Common myeloid progenitor, CD34-positive (primary cell): ENCODE data around the gene SNX9.
A peak's percentile ranks its signal among the peaks of the same experiment; 100 is the strongest.

Experiments
- CTCF ChIA-PET: fragments of 350-600 bp; sonication (Branson Sonifier 250); formaldehyde crosslinking; loops from one replicate; lab custom pipeline; 2021; ENCODE audit warnings: antibody characterized with exemption; lab: Charles Lee
- POLR2A ChIA-PET: fragments of 350-600 bp; sonication (Branson Sonifier 250); formaldehyde crosslinking; loops from one replicate; lab custom pipeline; 2021; ENCODE audit warnings: antibody characterized with exemption; lab: Charles Lee
- DNase-seq, 3 donors: peaks; one replicate each; pipeline versions ENCODE4 v3.0.0 to v3.0.0-alpha.2; 2013
- H3K27ac ChIP-seq, 2 experiments: 1 replicate in 1 of 2; 2 replicates in 1 of 2; pipeline ENCODE4 v1.7.0; 2013; ENCODE audit warnings: inconsistent platforms in 2 of 2, low read length in 2 of 2, mild to moderate bottlenecking in 2 of 2, low read depth in 1 of 2, moderate library complexity in 1 of 2; ENCODE audit not compliant: severe bottlenecking in 2 of 2, insufficient read depth in 1 of 2, poor library complexity in 1 of 2
- H3K27me3 ChIP-seq, 5 experiments: replicated peaks in 2 of 5; 1 replicate in 3 of 5; 2 replicates in 2 of 5; pipeline versions ENCODE4 v1.6.1 to v1.7.0; 2013; ENCODE audit warnings: low read length in 4 of 5, mild to moderate bottlenecking in 2 of 5, moderate library complexity in 2 of 5, inconsistent platforms in 1 of 5; ENCODE audit not compliant: insufficient read depth in 5 of 5, control insufficient read depth in 4 of 5
- H3K36me3 ChIP-seq, 4 experiments: 1 replicate in 2 of 4; 2 replicates in 2 of 4; pipeline versions ENCODE4 v1.6.1 to v1.7.0; 2013; ENCODE audit warnings: low read length in 3 of 4, control low read depth in 1 of 4, mild to moderate bottlenecking in 1 of 4; ENCODE audit not compliant: control insufficient read depth in 4 of 4, insufficient read depth in 4 of 4
- H3K4me1 ChIP-seq, 4 experiments: 1 replicate in 3 of 4; 2 replicates in 1 of 4; pipeline versions ENCODE4 v1.6.1 to v1.7.1; 2013; ENCODE audit warnings: low read length in 3 of 4, mild to moderate bottlenecking in 3 of 4, control low read depth in 1 of 4, inconsistent platforms in 1 of 4, moderate library complexity in 1 of 4; ENCODE audit not compliant: control insufficient read depth in 4 of 4, insufficient read depth in 4 of 4; ENCODE audit errors: control extremely low read depth in 1 of 4
- H3K4me3 ChIP-seq, 7 experiments: 1 replicate in 4 of 7; 2 replicates in 3 of 7; pipeline versions ENCODE4 v1.5.1 to v1.7.0; 2013; ENCODE audit warnings: mild to moderate bottlenecking in 7 of 7, low read length in 6 of 7, moderate library complexity in 6 of 7, inconsistent platforms in 2 of 7, low read depth in 2 of 7, control low read depth in 1 of 7; ENCODE audit not compliant: insufficient read depth in 4 of 7, control insufficient read depth in 1 of 7; ENCODE audit errors: extremely low read depth in 1 of 7
- H3K9me3 ChIP-seq, 5 experiments: 1 replicate in 4 of 5; 2 replicates in 1 of 5; pipeline versions ENCODE4 v1.6.1 to v1.7.1; 2013; ENCODE audit warnings: low read length in 4 of 5, mild to moderate bottlenecking in 2 of 5, inconsistent platforms in 1 of 5, low read depth in 1 of 5, moderate library complexity in 1 of 5; ENCODE audit not compliant: control insufficient read depth in 4 of 5, insufficient read depth in 2 of 5; ENCODE audit errors: control extremely low read depth in 1 of 5
- WGBS: methylation state at CpG from one replicate; pipeline ENCODE4 v1.1.5; 2013; ENCODE audit not compliant: insufficient coverage; 5-methylcytosine and 5-hydroxymethylcytosine counted together

Gene SNX9

DNA sequence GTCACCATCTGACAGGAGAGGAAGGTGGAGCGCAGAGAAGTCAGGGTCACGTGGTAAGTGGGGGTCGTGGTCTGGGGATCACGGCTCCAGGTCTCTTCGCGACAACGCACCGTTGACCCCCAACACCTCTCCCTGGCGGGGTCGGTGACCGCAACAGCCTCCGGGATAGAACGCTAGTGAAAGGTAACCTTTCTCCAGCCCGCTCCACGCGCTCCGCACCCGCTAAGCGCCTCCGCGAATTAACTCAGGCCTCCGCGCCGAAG lies 158.0 kb downstream of the SNX9 start:
- no peaks in the 10 kb centered on the region for H3K36me3 ChIP-seq
- DNase-seq = no peak
- no peaks in the 10 kb centered on the region for H3K9me3 ChIP-seq
- H3K27me3 ChIP-seq = peaks cover 0 to 3% (median 0%) of the 10 kb centered on the region in 5 experiments
- peak overlapping the region; percentile 60 to 86 (median 75) for H3K4me3 ChIP-seq
- ChIA-PET POLR2A (interaction anchor here (2.3 kb wide), 1 partner anchor 45 kb away, joined by 10 read pairs; no protein-coding TSS in a partner anchor), CTCF (interaction anchor here (0.9 to 1.5 kb wide), 4 partner anchors 9 to 23 kb away, joined by 3 to 7 read pairs (median 4); no protein-coding TSS in a partner anchor)
- WGBS = 0% methylated on average over 24 of the region's 24 CpGs
- H3K27ac ChIP-seq = no peak overlapping the region
- peaks cover 12 to 76% (median 68%) of the 10 kb centered on the region in 4 experiments for H3K4me1 ChIP-seq

DNA sequence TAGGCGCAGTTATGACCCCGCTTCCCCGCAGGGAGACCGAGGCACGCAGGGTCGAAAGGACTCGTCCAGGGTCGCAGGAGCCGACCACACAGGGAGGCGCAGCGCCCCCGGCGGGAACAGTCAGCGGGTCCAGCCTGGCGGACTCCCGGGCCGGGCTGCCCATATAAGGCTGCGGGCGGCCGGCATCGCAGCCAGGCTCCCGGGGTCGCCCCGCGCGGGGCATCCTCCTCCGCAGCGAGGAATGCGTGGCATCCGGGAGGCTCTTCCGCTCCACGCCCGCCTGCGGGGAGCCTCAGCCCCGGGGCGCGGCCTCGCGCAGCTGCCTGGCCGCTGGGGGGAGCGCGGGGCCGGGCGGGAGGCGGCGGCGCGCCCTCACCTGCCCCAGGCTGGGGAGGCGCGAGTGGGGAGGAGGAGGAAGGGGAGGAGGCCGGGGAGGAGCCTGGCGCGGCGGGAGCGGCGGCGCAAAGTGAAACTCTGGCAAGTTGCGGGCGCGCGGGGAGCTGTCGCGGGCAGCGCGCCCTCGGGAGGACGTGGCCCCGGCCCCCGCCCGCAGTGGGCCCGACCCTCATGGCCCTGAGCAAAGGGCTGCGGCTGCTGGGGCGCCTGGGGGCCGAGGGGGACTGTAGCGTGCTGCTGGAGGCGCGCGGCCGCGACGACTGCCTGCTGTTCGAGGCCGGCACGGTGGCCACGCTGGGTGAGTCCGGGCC lies 158.5 kb downstream of the SNX9 start, which contains the start of gene SYNJ2:
Gene SYNJ2 (plus strand): TSS at position 469 of the 707 bp plus-strand sequence. CDS start 99 bp downstream, at position 568.
- DNase-seq = peak; percentile 73 to 90 (median 83)
- Histone ChIP-seq H3K27me3 (peaks cover 0 to 3% (median 0%) of the 10 kb centered on the region in 5 experiments), H3K4me1 (peaks cover 12 to 76% (median 68%) of the 10 kb centered on the region in 4 experiments), H3K4me3 (peak within 1 kb of the TSS; percentile 60 to 86 (median 75)), H3K9me3 (no peaks in the 10 kb centered on the region), H3K36me3 (no peaks in the 10 kb centered on the region), H3K27ac (peak within 1 kb of the TSS in 1 of 2 experiments; percentile 52)
- WGBS = 0% methylated on average over 64 of the region's 86 CpGs
- ChIA-PET POLR2A (interaction anchor here (2.3 kb wide), 1 partner anchor 45 kb away, joined by 10 read pairs; no protein-coding TSS in a partner anchor), CTCF (interaction anchor here (1.2 to 3.7 kb wide), 3 partner anchors 12 to 90 kb away, joined by 3 to 22 read pairs (median 5); no protein-coding TSS in a partner anchor)

DNA sequence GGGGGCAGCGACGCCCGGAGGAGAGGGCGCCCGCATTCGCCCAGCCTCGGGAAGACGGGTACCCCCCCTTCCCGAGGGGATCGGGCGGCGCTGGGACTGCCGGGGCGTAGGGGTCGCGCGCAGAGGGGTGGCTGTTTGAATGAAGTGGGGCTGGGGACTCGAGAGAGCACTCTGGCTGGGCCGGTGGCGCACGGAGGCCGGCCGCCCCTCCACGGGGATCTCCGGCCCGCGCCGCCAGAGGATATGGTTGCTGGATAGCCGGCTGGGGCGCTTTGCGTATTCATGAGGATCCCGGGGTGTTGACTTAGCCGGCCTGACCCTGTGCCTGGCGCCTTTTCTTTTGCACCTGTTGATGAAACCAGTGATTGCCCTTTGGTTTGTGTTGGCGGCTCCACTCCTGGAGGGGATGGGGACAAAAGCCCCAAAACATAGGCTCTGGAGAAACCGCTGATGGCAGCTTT lies 159.1 kb downstream of the SNX9 start:
- CTCF ChIA-PET = interaction anchor here (1.1 to 3.7 kb wide), 5 partner anchors 11 to 89 kb away, joined by 3 to 22 read pairs (median 6); no protein-coding TSS in a partner anchor
- no peaks in the 10 kb centered on the region for H3K36me3 ChIP-seq
- WGBS = under 1% methylated on average over 33 of the region's 36 CpGs
- H3K27me3 ChIP-seq = peaks cover 0 to 3% (median 0%) of the 10 kb centered on the region in 5 experiments
- peak overlapping the region in 1 of 2 experiments; percentile 52 for H3K27ac ChIP-seq
- peaks cover 12 to 76% (median 68%) of the 10 kb centered on the region in 4 experiments for H3K4me1 ChIP-seq
- POLR2A ChIA-PET = interaction anchor here (0.6 to 2.3 kb wide), 2 partner anchors 11 to 44 kb away, joined by 3 to 10 read pairs; no protein-coding TSS in a partner anchor
- DNase-seq = no peak
- peak overlapping the region; percentile 60 to 86 (median 75) for H3K4me3 ChIP-seq
- H3K9me3 ChIP-seq = no peaks in the 10 kb centered on the region

GRCh38 chr6:157982563-157983405 lies 159.7 kb downstream of the SNX9 start:
- ChIA-PET POLR2A (interaction anchor here (0.6 kb wide), 1 partner anchor 12 kb away, joined by 3 read pairs; no protein-coding TSS in a partner anchor), CTCF (interaction anchor here (0.8 to 3.7 kb wide), 7 partner anchors 10 to 226 kb away, joined by 3 to 22 read pairs (median 5); no protein-coding TSS in a partner anchor)
- peaks cover 0 to 3% (median 0%) of the 10 kb centered on the region in 5 experiments for H3K27me3 ChIP-seq
- H3K4me3 ChIP-seq = peak overlapping the region in 6 of 7 experiments; percentile 60 to 86 (median 75)
- peaks cover 12 to 72% (median 65%) of the 10 kb centered on the region in 4 experiments for H3K4me1 ChIP-seq
- no peaks in the 10 kb centered on the region for H3K36me3 ChIP-seq
- DNase-seq = no peak
- H3K9me3 ChIP-seq = no peaks in the 10 kb centered on the region
- WGBS = 74% methylated on average over 17 of the region's 17 CpGs
- H3K27ac ChIP-seq = no peak overlapping the region

DNA sequence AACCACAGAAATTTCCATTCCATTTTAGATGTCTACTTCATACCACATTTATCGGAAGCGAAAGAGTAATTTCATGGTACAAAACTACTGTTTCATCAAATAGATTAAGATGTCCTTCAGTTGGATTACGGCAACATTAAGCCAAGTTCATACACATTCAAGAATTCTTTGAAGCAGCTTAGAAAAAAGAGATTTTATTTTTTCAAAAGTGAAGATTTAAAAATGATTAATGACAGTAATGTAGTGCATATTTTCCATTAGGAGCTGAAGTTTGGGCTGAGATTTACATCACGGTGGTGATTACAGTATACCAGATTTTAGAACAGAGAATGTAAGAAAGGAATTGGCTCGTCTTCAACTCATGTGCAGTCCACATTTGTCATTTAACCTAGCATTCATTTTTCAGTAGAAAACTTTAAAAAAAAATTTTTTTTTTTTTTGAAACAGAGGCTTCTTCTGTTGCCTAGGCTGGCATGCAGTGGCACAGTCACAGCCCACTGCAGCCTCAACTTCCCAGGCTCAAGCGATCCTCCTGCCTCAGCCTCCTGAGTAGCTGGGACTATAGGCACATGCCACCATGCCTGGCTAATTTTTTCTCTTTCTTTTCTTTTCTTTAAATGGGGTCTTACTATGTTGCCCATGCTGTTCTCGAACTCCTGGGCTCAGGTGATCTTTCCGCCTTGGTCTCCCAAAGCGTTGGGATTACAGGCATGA lies 160.5 kb downstream of the SNX9 start:
- no peaks in the 10 kb centered on the region for H3K9me3 ChIP-seq
- H3K4me1 ChIP-seq = peaks cover 12 to 64% (median 61%) of the 10 kb centered on the region in 4 experiments
- H3K27me3 ChIP-seq = peaks cover 0 to 3% (median 0%) of the 10 kb centered on the region in 5 experiments
- 96% methylated on average over 4 of the region's 9 CpGs for WGBS
- no peak for DNase-seq
- ChIA-PET POLR2A (interaction anchor here (1.1 kb wide), 1 partner anchor 84 kb away, joined by 3 read pairs; no protein-coding TSS in a partner anchor), CTCF (interaction anchor here (0.6 to 3.7 kb wide), 8 partner anchors 20 to 227 kb away, joined by 3 to 22 read pairs (median 3); no protein-coding TSS in a partner anchor)
- no peak overlapping the region for H3K27ac ChIP-seq
- H3K4me3 ChIP-seq = no peak overlapping the region
- H3K36me3 ChIP-seq = peaks cover 0 to 2% (median 0%) of the 10 kb centered on the region in 4 experiments

GRCh38 chr6:157984128-157984527 lies 161.1 kb downstream of the SNX9 start:
- Histone ChIP-seq H3K4me1 (peaks cover 15 to 67% (median 59%) of the 10 kb centered on the region in 4 experiments), H3K27me3 (peaks cover 0 to 3% (median 0%) of the 10 kb centered on the region in 5 experiments), H3K9me3 (no peaks in the 10 kb centered on the region), H3K27ac (no peak overlapping the region), H3K36me3 (peaks cover 0 to 3% (median 0%) of the 10 kb centered on the region in 4 experiments), H3K4me3 (peak overlapping the region in 1 of 7 experiments; percentile 33)
- ChIA-PET CTCF (interaction anchor here (0.6 to 3.7 kb wide), 7 partner anchors 20 to 213 kb away, joined by 3 to 22 read pairs (median 3); no protein-coding TSS in a partner anchor), POLR2A (interaction anchor here (1.0 to 1.1 kb wide), 2 partner anchors 42 to 84 kb away, joined by 3 to 4 read pairs; no protein-coding TSS in a partner anchor)
- DNase-seq = no peak
- 100% methylated on average over 4 of the region's 4 CpGs for WGBS
